Esophagus squamous epithelium (tissue), 5 donors: ENCODE results near the gene MEF2D. TPM values are rescaled to one million over a fixed set of nuclear protein-coding genes. Genes with fewer than 3 reads are reported as not detected.

ENCODE experiments used
- DNase-seq: peaks from one replicate; lab custom pipeline; 2025; lab: John Stamatoyannopoulos, UW
- H3K27ac ChIP-seq, 4 donors: fragments of 200-600 bp; sonication (generic); one replicate each; pipeline ENCODE4 v1.5.1; 2016 to 2019; ENCODE audit warnings: mild to moderate bottlenecking in 1 of 4
- H3K27me3 ChIP-seq, 4 donors: fragments of 200-600 bp; sonication (generic); 1 replicate in 3 of 4; 2 replicates in 1 of 4; pipeline versions ENCODE4 v1.5.1 to v1.6.0; 2017 to 2021; ENCODE audit warnings: antibody characterized with exemption in 1 of 4
- H3K36me3 ChIP-seq, 3 donors: fragments of 200-600 bp; sonication (generic); one replicate each; pipeline ENCODE4 v1.5.1; 2016 to 2019
- H3K4me1 ChIP-seq, 3 donors: fragments of 200-600 bp; sonication (generic); one replicate each; pipeline ENCODE4 v1.5.1; 2017 to 2019
- H3K4me3 ChIP-seq, 4 donors: fragments of 200-600 bp; sonication (generic); 1 replicate in 3 of 4; 2 replicates in 1 of 4; pipeline ENCODE4 v1.5.1; 2016 to 2019; ENCODE audit warnings: mild to moderate bottlenecking in 2 of 4, moderate library complexity in 1 of 4
- H3K9me3 ChIP-seq, 3 donors: fragments of 200-600 bp; sonication (generic); one replicate each; pipeline ENCODE4 v1.5.1; 2016 to 2019
- CTCF ChIP-seq, 6 experiments: fragments of 450-650 bp in 4 of 6; fragments of 200-600 bp in 2 of 6; sonication (generic) in 2 of 6; IDR thresholded peaks; one replicate each; pipeline ENCODE4 v1.5.1; 2016 to 2019; ENCODE audit warnings: antibody characterized with exemption in 6 of 6, mild to moderate bottlenecking in 4 of 6, moderate library complexity in 4 of 6
- POLR2A ChIP-seq, 4 donors: fragments of 450-650 bp; IDR thresholded peaks; one replicate each; pipeline ENCODE4 v1.6.1; 2017; ENCODE audit warnings: antibody characterized with exemption in 4 of 4, mild to moderate bottlenecking in 4 of 4, moderate library complexity in 3 of 4
- WGBS, 2 donors: methylation state at CpG; one replicate each; pipeline ENCODE4 v1.1.5; 2018; 5-methylcytosine and 5-hydroxymethylcytosine counted together
- intact Hi-C: fragments of 100-400 bp; cut with DNase I; formaldehyde crosslinking; loops from one replicate; pipeline ENCODE4 v1.15.0; 2022
- total RNA-seq, 4 donors: library from RNA; depleted of rRNA; stranded (reverse); fragments of >200 nt; gene quantifications; one replicate each; pipeline ENCODE4 v1.1.0, GENCODE V29; 2016
- donor health status: DM: yes; HTN: yes; CAD: no.

MEF2D gene
- total RNA-seq, 4 donors from 2014 or later: 9.1 to 30.1 (median 12.1) TPM

DNA sequence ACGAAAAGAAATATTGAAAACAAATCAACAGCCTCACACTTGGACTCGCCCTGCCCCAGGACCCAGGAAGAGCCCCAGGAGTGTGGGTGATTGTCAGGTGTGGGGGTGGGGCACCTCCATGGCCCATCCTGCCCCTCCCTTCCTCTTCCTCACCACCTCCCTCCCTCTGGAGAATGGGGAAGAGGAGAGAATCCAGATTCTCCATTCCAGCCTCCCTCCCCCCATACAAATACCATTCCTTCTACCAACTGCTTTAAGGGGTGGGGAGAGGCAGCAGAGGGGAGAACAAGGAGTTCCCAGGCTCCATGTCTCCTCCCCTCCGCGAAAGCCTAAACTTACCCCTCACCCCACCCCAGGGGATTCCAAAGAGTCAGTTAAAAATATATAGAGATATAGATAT, 36.7 kb downstream of the MEF2D start:
- no peak for DNase-seq
- no peak for TF ChIP-seq CTCF (IDR thresholded peaks at IDR 0.05)
- no peak for TF ChIP-seq POLR2A (IDR thresholded peaks at IDR 0.05)

DNA sequence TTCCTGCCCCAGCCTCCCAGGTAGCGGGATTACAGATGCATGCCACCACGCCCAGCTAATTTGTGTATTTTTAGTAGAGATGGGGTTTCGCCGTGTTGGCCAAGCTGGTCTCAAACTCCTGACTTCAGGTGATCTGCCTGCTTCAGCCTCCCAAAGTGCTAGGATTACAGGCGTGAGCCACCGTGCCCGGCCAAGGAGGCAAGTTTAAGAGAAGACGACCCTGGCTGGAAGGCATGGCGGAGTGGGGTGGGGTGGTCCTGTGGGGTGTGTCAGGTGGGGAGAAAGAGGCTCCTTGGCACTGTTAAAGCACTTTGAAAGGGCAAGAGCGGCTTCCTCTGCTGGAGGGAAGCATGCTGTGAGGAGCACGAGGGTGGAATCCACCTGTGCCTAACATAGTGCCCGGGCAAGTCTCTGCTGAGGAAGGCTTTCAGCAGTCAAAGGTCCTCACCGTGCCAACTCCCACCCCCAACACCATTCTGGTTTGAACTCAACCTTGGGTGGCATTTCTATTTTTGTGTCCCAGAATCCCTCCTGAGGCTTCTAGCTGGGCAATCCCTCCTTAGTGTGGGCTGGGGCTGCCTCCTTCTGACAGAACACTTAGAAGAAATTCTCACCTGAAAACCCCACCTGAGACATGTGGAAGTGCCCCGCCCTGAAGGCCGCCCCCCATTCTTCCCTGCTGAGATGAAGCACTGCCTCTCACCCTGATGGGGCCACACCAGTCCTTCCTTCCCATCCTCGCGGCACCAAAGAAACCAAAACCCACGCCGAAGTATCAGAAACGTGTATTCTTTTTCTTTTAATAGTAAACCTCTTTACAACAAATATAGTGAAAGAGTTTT, 37.4 kb downstream of the MEF2D start:
- Histone ChIP-seq H3K27ac (peak overlapping the region; percentile 65 to 85 (median 79)), H3K4me1 (peaks cover 21 to 70% (median 36%) of the 10 kb centered on the region in 3 donors)
- WGBS, 2 donors: 64 to 65% methylated on average over 11 to 20 of the region's 20 CpGs

More for the DNA sequence above, 36.7 kb downstream of the MEF2D start:
- Histone ChIP-seq H3K27me3 (no peaks in the 10 kb centered on the region), H3K36me3 (peaks cover 25 to 45% (median 27%) of the 10 kb centered on the region in 3 donors), H3K4me1 (peaks cover 21 to 67% (median 36%) of the 10 kb centered on the region in 3 donors), H3K9me3 (no peaks in the 10 kb centered on the region), H3K4me3 (no peak overlapping the region), H3K27ac (peak overlapping the region; percentile 65 to 85 (median 79))
- WGBS, 2 donors: 62 to 69% methylated on average over 3 to 4 of the region's 4 CpGs
- intact Hi-C loops: no loop called here

DNA sequence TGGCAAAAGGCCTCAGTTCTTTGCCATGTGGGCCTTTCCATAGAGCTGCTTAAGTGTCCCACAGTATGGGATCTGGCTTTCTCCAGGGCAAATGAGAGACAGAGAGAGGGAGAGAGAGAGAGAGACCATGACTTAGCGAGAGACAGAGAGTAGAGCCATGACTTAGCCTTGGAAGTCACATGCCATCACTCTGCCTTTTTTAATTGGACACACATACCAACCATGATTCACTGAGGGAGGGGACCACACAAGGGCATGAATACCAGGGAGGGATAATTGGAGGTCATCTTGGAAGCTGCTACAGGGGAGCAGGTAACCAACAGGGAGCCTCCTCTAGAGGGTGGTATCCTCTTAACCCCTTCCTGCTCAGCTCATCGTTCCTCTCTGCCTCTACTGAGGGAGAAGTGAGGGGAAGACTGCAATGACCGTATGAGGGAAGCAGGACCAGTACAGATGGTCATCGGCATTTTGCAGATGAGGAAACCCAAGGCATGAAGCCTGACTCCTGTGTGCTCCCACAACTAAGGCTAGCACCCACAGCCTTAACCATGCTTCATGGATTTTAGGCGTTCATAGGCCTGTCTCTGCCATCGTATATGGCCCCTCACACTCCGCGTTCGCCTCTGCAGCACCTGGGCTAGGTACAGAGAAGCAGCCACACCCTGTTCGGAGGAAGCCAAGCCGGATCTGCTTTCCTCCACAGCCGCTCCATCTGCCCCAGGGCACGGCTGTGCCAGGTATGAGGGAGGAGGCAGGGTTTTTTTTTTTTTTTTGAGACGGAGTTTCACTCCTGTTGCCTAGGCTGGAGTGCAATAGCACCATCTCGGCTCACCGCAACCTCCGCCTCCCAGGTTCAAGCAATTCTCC, 38.6 kb downstream of the MEF2D start:
- peaks cover 26 to 71% (median 36%) of the 10 kb centered on the region in 3 donors for H3K4me1 ChIP-seq
- TF ChIP-seq CTCF (IDR thresholded peaks at IDR 0.05): no peak
- no peak for TF ChIP-seq POLR2A (IDR thresholded peaks at IDR 0.05)
- no peak overlapping the region for H3K4me3 ChIP-seq
- intact Hi-C loops: no loop called here
- peaks cover 6 to 26% (median 9%) of the 10 kb centered on the region in 3 donors for H3K36me3 ChIP-seq
- H3K27me3 ChIP-seq: no peaks in the 10 kb centered on the region
- no peaks in the 10 kb centered on the region for H3K9me3 ChIP-seq
- DNase-seq: no peak
- H3K27ac ChIP-seq: peak overlapping the region; percentile 29 to 78 (median 43)
- 51 to 56% methylated on average over 13 to 16 of the region's 17 CpGs for WGBS, 2 donors

More for the DNA sequence above, 37.4 kb downstream of the MEF2D start:
- Histone ChIP-seq H3K27me3 (no peaks in the 10 kb centered on the region), H3K9me3 (no peaks in the 10 kb centered on the region), H3K36me3 (peaks cover 18 to 38% (median 20%) of the 10 kb centered on the region in 3 donors), H3K4me3 (no peak overlapping the region)
- intact Hi-C loops: no loop called here
- DNase-seq: no peak
- TF ChIP-seq CTCF (IDR thresholded peaks at IDR 0.05): no peak
- no peak for TF ChIP-seq POLR2A (IDR thresholded peaks at IDR 0.05)

DNA sequence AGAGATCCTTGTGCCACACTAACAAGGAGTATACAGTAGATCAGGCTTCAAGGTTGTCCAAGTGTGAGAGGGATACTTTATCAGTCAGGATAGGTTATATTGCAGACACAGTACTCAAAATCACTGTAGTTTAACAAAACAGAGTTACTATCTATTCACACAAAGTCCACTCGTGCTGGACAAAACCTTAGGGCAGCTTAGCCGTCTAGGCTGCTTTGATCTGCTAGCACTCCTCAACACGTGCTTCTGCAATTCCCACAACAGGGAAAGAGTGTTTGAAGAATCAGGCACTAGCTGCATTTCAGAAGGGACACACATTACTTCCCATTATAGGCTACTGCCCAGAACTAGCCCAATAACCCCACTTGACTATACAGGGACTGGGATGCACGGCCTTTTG, 39.5 kb downstream of the MEF2D start:
- Histone ChIP-seq H3K4me3 (no peak overlapping the region), H3K27ac (peak overlapping the region in 3 of 4 donors; percentile 38 to 78 (median 41)), H3K36me3 (peaks cover 0 to 17% (median under 1%) of the 10 kb centered on the region in 3 donors), H3K27me3 (no peaks in the 10 kb centered on the region), H3K9me3 (no peaks in the 10 kb centered on the region), H3K4me1 (peaks cover 26 to 70% (median 29%) of the 10 kb centered on the region in 3 donors)
- no peak for DNase-seq
- intact Hi-C loops: no loop called here
- TF ChIP-seq CTCF (IDR thresholded peaks at IDR 0.05) (no peak), POLR2A (IDR thresholded peaks at IDR 0.05) (no peak)
- WGBS, 2 donors: 75 to 84% methylated on average over 4 of the region's 4 CpGs
